ENCODE data around the gene PRPF40B.

GRCh38 chr12:49577589-49578315, 45.6 kb upstream of the PRPF40B start:
- TF ChIP-seq CTCF (IDR thresholded peaks at IDR 0.05) (no peak), POLR2A (IDR thresholded peaks at IDR 0.05) (no peak)

Measured in breast epithelium (tissue), 3 donors.